Left lobe of liver (tissue), 2 donors: ENCODE results near the gene SERPINB1. TPM values are rescaled to one million over a fixed set of nuclear protein-coding genes. Genes with fewer than 3 reads are reported as not detected.

Experiments used
- ATAC-seq: fragments of 200-7000 bp; cut with Tn5 transposase; one replicate; pipeline ENCODE4 v1.9.1; 2020; ENCODE audit warnings: mild to moderate bottlenecking, moderate library complexity
- DNase-seq: peaks from one replicate; pipeline ENCODE4 v3.0.0-alpha.2; 2020; ENCODE audit warnings: low spot score
- total RNA-seq: library from RNA; stranded (reverse); gene quantifications from one replicate; pipeline ENCODE4 v1.2.1, GENCODE V29; 2021
- donor health status: DM: no; HTN: no; CAD: no; lungs with moderate emphysema.
- donor health status: DM: no; HTN: yes; CAD: no.

Gene SERPINB1
- total RNA-seq, 1 donor from 2014 or later: 9.5 TPM

DNA sequence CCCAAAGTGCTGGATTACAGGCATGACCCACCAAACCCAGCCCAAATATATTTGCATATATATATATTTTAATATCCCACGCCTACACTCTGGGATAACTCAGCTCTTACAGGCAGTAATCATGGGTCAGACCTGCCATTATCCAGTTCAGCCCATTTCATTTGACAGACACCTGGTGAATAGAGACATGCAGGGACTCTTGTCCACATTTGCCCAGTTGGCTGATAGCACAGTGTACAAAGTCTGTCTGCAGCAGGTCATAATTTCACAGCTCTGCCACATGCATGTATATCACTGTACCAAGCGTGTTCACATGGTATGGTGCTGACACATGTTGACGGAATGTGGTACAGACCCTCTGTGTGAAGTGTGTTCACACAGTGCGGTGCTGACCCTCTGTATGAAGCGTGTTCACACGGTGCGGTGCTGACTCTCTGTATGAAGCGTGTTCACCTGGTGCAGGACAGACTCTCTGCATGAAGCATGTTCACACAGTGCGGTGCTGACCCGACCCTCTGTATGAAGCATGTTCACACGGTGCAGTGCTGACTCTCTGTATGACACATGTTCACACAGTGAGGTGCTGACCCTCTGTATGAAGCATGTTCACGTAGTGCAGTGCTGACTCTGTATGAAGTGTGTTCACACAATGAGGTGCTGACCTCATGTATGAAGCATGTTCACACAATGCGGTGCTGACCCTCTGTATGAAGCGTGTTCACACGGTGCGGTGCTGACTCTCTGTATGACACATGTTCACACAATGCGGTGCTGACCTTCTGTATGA lies 10.3 kb upstream of the SERPINB1 start:
- DNase-seq: no peak
- ATAC-seq: no peak

GRCh38 chr6:2850538-2851113 lies 9.0 kb upstream of the SERPINB1 start:
- ATAC-seq (no peak), DNase-seq (no peak)

DNA sequence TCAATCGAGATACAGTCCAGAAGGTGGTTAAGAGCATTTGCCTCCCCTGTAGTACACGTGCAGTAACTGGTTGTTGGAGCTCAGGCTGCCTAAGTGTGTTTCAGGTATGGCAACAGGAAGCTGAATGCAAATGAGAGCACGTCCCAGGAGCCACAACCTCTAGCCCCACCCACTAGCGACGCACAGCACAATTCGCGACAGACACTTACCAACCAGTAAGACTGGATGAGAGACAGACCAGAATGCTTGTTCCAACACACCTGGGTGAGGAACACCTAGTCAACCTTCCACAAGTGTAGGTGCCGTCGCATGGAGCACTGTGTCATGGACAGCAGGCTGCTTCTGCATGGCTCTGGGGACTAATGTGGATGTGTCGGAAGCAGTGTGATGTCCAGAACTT lies 7.2 kb upstream of the SERPINB1 start:
- ATAC-seq (no peak), DNase-seq (no peak)

GRCh38 chr6:2845880-2846208 lies 4.2 kb upstream of the SERPINB1 start:
- DNase-seq: no peak
- no peak for ATAC-seq

DNA sequence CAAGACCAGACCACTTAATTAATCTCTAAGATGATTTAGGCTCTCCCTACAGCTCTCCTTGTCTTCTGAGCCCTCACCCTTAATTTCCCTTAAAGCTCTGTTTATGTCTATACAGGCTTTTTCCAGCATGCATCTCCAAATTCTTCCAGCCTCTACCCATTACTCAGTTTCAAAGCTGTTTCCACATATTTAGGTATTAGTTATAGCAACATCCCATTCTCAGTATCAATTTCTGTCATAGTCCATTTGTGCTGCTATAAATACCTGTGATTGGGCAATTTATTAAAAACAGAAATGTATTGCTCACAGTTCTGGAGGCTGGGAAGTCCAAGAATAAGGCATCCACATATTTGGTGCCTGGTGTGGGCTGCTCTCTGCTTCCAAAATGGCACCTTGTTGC lies 2.3 kb upstream of the SERPINB1 start:
- ATAC-seq (no peak), DNase-seq (no peak)

GRCh38 chr6:2843138-2843740 lies 1.6 kb upstream of the SERPINB1 start:
- ATAC-seq (no peak), DNase-seq (no peak)

GRCh38 chr6:2842139-2842552 lies 483 bp upstream of the SERPINB1 start:
- no peak for ATAC-seq
- DNase-seq: no peak

DNA sequence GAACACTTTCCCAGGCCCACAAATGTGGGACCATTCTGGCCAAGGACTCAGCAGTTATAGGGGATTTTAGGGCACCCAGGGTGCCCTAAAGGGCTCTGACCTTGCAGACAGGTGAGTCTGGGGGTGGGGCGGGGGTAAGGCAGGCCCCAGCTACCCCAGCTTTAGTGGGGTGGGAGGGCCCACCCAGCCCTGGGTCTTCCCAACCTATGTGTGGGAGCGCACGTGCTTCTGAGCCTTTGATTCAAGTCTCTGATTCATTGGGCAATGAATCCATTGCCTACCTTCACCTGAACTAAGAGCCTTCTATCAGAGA lies 958 bp downstream of the SERPINB1 start:
- DNase-seq (no peak), ATAC-seq (no peak)

- ATAC-seq (no peak), DNase-seq (no peak)
Measured at GRCh38 chr6:2839982-2840748, 1.5 kb downstream of the SERPINB1 start.

DNA sequence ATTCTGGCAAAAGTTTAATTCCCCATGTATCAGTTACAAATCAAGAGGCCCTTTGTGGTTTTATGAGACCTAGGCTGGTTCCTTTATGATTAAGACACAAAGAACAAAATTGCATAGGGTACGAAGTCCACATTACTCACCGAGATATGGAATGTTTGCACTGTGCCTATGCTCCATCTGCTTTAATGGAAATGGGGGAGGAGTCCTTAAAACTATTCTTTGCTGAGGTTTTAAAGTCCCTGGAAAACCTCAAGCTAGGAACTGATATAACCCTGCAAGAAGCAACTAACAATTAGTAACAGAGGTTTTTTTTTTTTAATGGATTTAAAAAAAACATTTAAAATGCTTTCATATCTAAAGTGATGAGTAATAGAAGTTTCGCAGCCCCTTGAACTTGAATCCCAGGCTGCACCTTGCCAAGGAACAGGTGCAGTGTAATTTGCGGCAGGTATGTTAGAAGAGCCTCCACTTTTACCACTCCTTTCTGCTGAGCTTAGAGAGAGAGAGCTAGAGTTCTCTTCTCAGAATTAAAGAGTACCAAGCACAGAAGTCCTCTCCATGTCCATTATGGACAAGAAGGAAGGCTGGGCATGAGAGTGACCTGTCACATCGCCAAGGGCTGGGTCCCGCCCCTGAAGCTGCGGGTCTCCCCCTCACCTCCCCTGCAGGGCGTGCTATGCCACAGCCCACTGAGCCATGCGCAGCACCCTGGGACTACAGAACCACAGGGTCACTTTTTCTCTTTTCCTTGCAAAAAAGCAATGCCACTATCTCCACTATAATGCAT lies 2.3 kb downstream of the SERPINB1 start:
- no peak for ATAC-seq
- DNase-seq: no peak

DNA sequence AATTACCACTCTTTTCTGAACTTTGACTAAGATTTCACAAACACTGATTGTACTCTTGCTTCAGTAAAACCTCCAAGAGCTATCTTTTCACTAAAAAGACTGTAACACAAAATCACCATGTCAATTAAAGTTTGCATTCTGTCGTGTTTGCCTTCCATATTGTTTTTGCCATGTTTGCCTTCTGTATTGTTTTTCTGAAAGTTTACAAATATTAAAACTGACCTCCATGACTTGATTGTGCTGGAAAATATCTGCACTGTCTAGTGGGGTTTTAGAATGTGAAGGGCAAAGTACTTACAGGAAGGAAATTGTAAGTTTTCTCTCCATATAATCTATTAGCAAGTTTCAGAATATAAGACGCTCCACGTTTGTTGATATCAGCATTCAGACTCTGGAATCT lies 3.4 kb downstream of the SERPINB1 start:
- DNase-seq: no peak
- no peak for ATAC-seq

DNA sequence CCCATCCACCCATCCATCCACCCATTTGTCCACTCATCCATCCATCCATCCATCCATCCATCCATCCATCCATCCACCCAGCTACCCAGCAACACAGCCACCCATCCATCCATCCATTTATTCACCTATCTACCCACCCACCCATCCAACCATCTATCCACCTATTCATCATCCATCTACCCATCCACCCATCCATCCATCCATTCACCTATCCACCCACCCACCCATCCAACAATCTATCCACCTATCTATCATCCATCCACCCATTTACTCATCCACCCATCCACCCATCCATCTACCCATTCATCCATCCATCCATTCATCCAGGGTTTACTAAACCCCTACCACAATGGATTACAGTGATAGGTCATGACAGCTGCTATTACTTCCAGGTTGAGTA lies 7.4 kb downstream of the SERPINB1 start:
- DNase-seq (no peak), ATAC-seq (no peak)

DNA sequence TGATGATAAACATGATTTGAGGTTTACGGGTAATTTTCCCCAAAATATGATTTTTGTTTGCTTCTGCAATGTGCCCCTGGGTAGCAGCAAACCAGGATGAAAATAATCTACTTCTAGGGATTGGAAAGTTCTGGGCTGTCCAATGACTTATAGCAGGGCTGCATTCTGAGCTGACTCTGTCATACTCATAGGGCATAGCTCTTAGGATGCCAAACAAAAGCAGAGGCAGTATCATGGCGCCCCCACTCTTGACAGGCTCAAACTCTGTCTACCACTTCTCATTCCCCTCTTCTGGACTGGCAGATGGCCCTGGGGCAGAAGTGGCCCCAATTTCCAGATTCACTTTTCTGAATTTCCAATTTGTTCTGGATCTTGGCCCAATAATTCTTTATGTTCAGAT lies 10.3 kb downstream of the SERPINB1 start:
- ATAC-seq (no peak), DNase-seq (no peak)

DNA sequence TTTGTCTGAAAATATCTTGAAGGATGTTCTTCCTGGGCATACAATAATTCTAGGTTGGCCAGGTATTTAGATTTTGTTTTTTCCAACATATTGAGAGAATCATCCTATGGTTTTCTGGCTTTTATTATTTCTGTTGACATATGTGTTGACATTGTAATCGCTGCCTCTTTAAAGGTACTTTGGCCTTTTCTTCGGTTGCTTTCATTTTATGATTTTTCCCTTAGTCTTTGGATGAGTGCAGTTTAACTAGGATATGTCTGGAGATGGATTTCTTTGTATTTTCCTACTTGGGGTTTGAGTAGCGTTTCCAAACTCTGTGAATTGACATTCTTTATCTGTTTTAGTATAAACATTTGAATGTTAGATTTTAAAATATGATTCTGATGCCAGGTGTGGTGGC lies 11.5 kb downstream of the SERPINB1 start:
- no peak for ATAC-seq
- DNase-seq: no peak

DNA sequence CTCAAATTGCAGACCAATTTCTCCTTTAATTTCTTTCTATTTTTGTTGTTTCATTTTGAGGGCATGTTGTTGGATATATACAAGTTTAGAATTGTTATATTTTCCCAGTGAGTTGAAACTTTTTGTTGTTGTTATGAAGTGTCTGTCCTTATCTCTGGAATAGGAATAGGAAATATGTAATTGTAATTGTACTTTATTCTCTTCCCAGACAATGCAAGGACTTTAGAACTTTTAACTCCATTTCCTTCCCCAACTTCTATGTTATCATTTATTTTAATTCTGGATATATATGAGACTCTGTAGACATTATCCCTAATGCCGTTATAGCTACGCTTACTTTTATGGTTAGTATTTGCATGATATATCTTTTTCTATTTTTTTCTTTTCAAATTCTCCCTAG lies 12.4 kb downstream of the SERPINB1 start:
- ATAC-seq: no peak
- no peak for DNase-seq

GRCh38 chr6:2828629-2829028 lies 13.0 kb downstream of the SERPINB1 start:
- ATAC-seq: no peak
- no peak for DNase-seq

DNA sequence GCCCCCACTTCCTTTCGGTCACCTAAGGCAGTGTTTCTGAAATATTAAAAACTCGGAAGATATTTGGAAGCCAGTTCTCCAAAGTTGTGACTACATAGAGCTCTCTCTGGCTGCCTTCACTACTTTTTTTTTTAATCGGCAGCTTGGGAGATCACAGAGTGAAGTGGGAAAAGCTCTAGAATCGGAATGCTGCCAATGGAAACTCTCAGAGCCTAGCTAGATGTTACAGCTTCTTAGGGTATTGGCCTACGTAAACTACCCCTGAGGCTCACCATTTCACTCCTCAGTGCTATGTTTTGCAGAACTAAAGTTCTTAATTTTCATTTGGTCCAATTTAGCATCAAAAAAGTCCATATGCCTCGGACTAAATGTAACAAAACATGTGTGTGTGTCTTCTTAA lies 14.5 kb downstream of the SERPINB1 start:
- ATAC-seq (no peak), DNase-seq (no peak)

GRCh38 chr6:2826131-2826530 lies 15.5 kb downstream of the SERPINB1 start:
- no peak for DNase-seq
- no peak for ATAC-seq

GRCh38 chr6:2823104-2823850 lies 18.4 kb downstream of the SERPINB1 start:
- DNase-seq: no peak
- no peak for ATAC-seq

DNA sequence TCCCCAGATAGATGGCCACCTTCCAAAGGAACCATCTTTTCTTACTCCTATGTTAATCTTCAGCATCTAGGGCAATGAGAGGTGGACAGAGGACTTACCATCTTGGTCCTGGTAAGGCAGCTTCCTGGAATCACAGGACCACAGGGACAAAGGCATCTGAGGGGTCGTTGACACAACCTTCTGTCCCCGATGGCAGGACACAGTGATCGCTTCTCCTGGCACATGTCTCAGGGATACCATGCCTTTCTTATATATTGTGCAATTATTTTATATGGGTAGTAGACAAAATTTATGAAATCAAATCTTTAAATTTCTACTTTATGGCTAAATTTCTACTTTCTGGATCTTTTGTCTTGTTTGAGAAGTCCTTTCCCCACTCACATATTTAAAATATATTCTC lies 20.1 kb downstream of the SERPINB1 start:
- ATAC-seq (no peak), DNase-seq (no peak)

DNA sequence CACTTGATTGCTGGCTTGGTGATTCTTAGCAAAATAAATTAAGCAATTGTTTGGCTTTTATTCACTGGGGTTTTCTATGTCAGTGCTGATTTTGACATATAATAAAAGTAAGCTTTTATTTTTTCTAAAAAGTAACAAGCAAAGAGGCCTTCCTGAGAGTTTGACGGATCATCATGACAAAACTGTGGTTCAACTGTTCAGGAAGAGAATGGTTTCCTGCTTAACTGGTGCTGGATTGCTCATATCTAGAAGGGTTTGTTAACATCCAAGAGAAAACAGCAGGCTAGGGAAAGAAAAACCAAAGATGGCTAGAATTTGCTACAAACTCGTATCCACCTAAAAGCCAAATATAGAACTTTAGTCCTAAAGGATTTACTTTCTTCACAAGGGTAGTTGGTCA lies 21.2 kb downstream of the SERPINB1 start:
- ATAC-seq: no peak
- no peak for DNase-seq
